HepG2 (cell line): Measurements from ENCODE around the gene CSNK2A1. TPM values are rescaled to one million over a fixed set of nuclear protein-coding genes. Genes with fewer than 3 reads are reported as not detected.
A peak's percentile ranks its signal among the peaks of the same experiment; 100 is the strongest.

Source experiments
- HNF4G ChIP-seq, 2 experiments: sonication (generic) in 1 of 2; formaldehyde crosslinking in 1 of 2; IDR thresholded peaks; 2 replicates each; pipeline versions ENCODE4 v1.4.0 to v1.6.1; 2011 to 2020; ENCODE audit warnings: borderline replicate concordance in 2 of 2, low read depth in 2 of 2, mild to moderate bottlenecking in 2 of 2, low read length in 1 of 2, missing genetic modification reagents in 1 of 2, moderate library complexity in 1 of 2
- PRMT3 ChIP-seq: sonication (generic); formaldehyde crosslinking; IDR thresholded peaks from 2 replicates; pipeline ENCODE4 v1.8.1; 2022; ENCODE audit warnings: low read depth, mild to moderate bottlenecking, moderate library complexity, missing genetic modification reagents, borderline replicate concordance
- SP2 ChIP-seq: sonication (generic); formaldehyde crosslinking; IDR thresholded peaks from 2 replicates; pipeline ENCODE4 v1.5.1; 2020; ENCODE audit warnings: mild to moderate bottlenecking, missing genetic modification reagents
- SP5 ChIP-seq: IDR thresholded peaks from 2 replicates; pipeline ENCODE4 v1.6.1; 2016; ENCODE audit warnings: low read depth, borderline replicate concordance
- TOPORS ChIP-seq: sonication (generic); formaldehyde crosslinking; IDR thresholded peaks from 2 replicates; pipeline ENCODE4 v1.8.0; 2023; ENCODE audit warnings: mild to moderate bottlenecking, missing genetic modification reagents
- XBP1 ChIP-seq: sonication (generic); formaldehyde crosslinking; IDR thresholded peaks from 2 replicates; pipeline ENCODE4 v1.5.0; 2020; ENCODE audit warnings: missing genetic modification reagents
- ZNF577 ChIP-seq: sonication (generic); formaldehyde crosslinking; IDR thresholded peaks from 2 replicates; pipeline ENCODE4 v1.4.0; 2020; ENCODE audit warnings: mild to moderate bottlenecking, low read depth, missing genetic modification reagents, borderline replicate concordance
- ZNF720 ChIP-seq: sonication (generic); formaldehyde crosslinking; IDR thresholded peaks from 2 replicates; pipeline ENCODE4 v1.4.0; 2020; ENCODE audit warnings: missing genetic modification reagents
- ZNF790 ChIP-seq: sonication (generic); formaldehyde crosslinking; IDR thresholded peaks from 2 replicates; pipeline ENCODE4 v1.8.0; 2022; ENCODE audit warnings: missing genetic modification reagents, mild to moderate bottlenecking, borderline replicate concordance
- polyA plus RNA-seq, 8 experiments: library from polyadenylated mRNA; depleted of rRNA in 3 of 8; stranded (reverse) in 7 of 8; unstranded in 1 of 8; fragments of >200 nt; fragmentation: Illumina TruSeq in 4 of 8; extraction: Trizol in 4 of 8; gene quantifications; 2 replicates each; pipeline versions ENCODE4 v1.2.1 to v1.2.3, GENCODE V29; 2011 to 2016; ENCODE audit warnings: low read depth in 4 of 8, missing spikeins in 1 of 8, mixed read lengths in 1 of 8; ENCODE audit not compliant: insufficient read depth in 1 of 8
- total RNA-seq, 5 experiments: library from RNA; depleted of rRNA; stranded (reverse); fragments of >200 nt; fragmentation: Illumina TruSeq; extraction: Trizol; gene quantifications; 2 replicates each; pipeline ENCODE4 v1.2.3, GENCODE V29; 2016; ENCODE audit warnings: low read depth in 1 of 5
- TF ChIP-seq, protein P1 (sequence below): sonication (generic); formaldehyde crosslinking; IDR thresholded peaks from 2 replicates; pipeline ENCODE4 v1.5.1; 2020; ENCODE audit warnings: mild to moderate bottlenecking, moderate library complexity, missing genetic modification reagents
- TF ChIP-seq, protein P2 (sequence below): sonication (generic); formaldehyde crosslinking; IDR thresholded peaks from 2 replicates; pipeline ENCODE4 v1.4.0; 2020; ENCODE audit warnings: low read depth, mild to moderate bottlenecking, missing genetic modification reagents
- TF ChIP-seq, protein P3 (sequence below): sonication (generic); formaldehyde crosslinking; conservative IDR thresholded peaks from 2 replicates; pipeline ENCODE4 v1.4.0; 2020; ENCODE audit warnings: missing genetic modification reagents
- TF ChIP-seq, protein P4 (sequence below): sonication (generic); formaldehyde crosslinking; IDR thresholded peaks from 2 replicates; pipeline ENCODE4 v1.8.1; 2022; ENCODE audit warnings: mild to moderate bottlenecking, missing genetic modification reagents
- TF ChIP-seq, protein P5 (sequence below): sonication (generic); formaldehyde crosslinking; IDR thresholded peaks from 2 replicates; pipeline ENCODE4 v1.5.0; 2020; ENCODE audit warnings: mild to moderate bottlenecking, missing genetic modification reagents
- TF ChIP-seq, protein P6 (sequence below): sonication (generic); formaldehyde crosslinking; conservative IDR thresholded peaks from 2 replicates; pipeline ENCODE4 v1.4.0; 2020; ENCODE audit warnings: missing genetic modification reagents
- TF ChIP-seq, protein P7 (sequence below): sonication (generic); formaldehyde crosslinking; conservative IDR thresholded peaks from 2 replicates; pipeline ENCODE4 v1.8.0; 2022; ENCODE audit warnings: low read depth, missing genetic modification reagents

Gene CSNK2A1
- total and polyA plus RNA-seq, 2 of the 13 experiments (the other 11 are each of a cell fraction or from before 2014, with no cell fraction given): 153 to 231 TPM

DNA sequence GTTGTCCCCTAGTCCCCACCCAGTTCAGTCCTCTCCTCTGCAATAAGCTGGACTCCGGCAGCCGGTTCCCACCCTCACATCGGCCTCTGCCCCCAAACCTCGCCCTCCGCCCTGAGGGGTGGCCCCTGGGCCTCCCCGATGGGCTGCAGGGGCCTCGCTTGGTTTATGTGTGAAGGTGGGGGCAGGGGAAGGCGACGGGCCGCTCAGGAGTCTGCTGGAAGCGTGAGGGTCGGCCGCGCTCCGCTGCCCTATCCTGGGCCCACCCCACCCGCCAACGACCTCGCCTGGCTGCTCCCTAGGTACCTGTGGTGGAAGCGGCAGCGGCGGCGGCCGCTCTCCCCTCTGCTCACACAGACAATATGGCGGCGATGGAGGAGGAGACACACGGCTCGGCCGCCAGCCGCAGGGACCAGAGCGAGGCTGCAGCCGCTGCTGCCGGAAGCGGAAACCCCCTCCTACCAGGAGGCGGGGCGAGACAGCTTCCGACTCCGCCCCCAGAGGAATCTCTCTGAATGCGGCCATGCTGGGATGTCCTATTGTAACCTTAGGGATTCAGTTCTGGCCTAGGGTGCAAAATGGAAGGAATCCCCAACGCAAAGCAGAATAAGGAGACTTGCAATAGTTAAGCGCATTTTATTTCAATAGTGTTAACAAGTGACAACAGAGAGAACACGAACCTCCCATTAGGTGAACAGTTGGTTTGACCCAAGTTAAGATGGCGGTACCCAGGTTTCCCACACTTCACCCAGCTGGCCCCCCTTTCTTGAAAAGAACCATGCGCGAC lies at the start of gene CSNK2A1 (continued):
- TF ChIP-seq, protein P1, sequence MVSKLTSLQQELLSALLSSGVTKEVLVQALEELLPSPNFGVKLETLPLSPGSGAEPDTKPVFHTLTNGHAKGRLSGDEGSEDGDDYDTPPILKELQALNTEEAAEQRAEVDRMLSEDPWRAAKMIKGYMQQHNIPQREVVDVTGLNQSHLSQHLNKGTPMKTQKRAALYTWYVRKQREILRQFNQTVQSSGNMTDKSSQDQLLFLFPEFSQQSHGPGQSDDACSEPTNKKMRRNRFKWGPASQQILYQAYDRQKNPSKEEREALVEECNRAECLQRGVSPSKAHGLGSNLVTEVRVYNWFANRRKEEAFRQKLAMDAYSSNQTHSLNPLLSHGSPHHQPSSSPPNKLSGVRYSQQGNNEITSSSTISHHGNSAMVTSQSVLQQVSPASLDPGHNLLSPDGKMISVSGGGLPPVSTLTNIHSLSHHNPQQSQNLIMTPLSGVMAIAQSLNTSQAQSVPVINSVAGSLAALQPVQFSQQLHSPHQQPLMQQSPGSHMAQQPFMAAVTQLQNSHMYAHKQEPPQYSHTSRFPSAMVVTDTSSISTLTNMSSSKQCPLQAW: peak; percentile 93
- TF ChIP-seq ZNF577: peak; percentile 22; the same call in 1 of the 2 replicates
- TF ChIP-seq, protein P2, sequence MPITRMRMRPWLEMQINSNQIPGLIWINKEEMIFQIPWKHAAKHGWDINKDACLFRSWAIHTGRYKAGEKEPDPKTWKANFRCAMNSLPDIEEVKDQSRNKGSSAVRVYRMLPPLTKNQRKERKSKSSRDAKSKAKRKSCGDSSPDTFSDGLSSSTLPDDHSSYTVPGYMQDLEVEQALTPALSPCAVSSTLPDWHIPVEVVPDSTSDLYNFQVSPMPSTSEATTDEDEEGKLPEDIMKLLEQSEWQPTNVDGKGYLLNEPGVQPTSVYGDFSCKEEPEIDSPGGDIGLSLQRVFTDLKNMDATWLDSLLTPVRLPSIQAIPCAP (CRISPR knock-in tag): no peak
- TF ChIP-seq, protein P3, sequence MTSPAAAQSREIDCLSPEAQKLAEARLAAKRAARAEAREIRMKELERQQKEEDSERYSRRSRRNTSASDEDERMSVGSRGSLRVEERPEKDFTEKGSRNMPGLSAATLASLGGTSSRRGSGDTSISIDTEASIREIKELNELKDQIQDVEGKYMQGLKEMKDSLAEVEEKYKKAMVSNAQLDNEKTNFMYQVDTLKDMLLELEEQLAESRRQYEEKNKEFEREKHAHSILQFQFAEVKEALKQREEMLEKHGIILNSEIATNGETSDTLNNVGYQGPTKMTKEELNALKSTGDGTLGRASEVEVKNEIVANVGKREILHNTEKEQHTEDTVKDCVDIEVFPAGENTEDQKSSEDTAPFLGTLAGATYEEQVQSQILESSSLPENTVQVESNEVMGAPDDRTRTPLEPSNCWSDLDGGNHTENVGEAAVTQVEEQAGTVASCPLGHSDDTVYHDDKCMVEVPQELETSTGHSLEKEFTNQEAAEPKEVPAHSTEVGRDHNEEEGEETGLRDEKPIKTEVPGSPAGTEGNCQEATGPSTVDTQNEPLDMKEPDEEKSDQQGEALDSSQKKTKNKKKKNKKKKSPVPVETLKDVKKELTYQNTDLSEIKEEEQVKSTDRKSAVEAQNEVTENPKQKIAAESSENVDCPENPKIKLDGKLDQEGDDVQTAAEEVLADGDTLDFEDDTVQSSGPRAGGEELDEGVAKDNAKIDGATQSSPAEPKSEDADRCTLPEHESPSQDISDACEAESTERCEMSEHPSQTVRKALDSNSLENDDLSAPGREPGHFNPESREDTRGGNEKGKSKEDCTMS (CRISPR knock-in tag): no peak
- no peak; the same call in 1 of the 2 replicates for TF ChIP-seq HNF4G (IDR thresholded peaks at IDR 0.05; ENCODE audit: borderline replicate concordance, low read depth, low read length)
- no peak for TF ChIP-seq HNF4G (CRISPR knock-in tag; IDR thresholded peaks at IDR 0.05; ENCODE audit: borderline replicate concordance, low read depth)
- TF ChIP-seq, protein P4, sequence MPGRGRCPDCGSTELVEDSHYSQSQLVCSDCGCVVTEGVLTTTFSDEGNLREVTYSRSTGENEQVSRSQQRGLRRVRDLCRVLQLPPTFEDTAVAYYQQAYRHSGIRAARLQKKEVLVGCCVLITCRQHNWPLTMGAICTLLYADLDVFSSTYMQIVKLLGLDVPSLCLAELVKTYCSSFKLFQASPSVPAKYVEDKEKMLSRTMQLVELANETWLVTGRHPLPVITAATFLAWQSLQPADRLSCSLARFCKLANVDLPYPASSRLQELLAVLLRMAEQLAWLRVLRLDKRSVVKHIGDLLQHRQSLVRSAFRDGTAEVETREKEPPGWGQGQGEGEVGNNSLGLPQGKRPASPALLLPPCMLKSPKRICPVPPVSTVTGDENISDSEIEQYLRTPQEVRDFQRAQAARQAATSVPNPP (CRISPR knock-in tag): peak; percentile 88
- peak; percentile 70; the same call in 1 of the 2 replicates for TF ChIP-seq ZNF790 (CRISPR knock-in tag)
- TF ChIP-seq ZNF720: no peak; the same call in 1 of the 2 replicates
- TF ChIP-seq PRMT3: no peak
- peak; percentile 80 for TF ChIP-seq TOPORS
- TF ChIP-seq, protein P5, sequence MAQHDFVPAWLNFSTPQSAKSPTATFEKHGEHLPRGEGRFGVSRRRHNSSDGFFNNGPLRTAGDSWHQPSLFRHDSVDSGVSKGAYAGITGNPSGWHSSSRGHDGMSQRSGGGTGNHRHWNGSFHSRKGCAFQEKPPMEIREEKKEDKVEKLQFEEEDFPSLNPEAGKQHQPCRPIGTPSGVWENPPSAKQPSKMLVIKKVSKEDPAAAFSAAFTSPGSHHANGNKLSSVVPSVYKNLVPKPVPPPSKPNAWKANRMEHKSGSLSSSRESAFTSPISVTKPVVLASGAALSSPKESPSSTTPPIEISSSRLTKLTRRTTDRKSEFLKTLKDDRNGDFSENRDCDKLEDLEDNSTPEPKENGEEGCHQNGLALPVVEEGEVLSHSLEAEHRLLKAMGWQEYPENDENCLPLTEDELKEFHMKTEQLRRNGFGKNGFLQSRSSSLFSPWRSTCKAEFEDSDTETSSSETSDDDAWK: no peak
- peak; percentile 95 for TF ChIP-seq SP5 (CRISPR knock-in tag)
- TF ChIP-seq, protein P6, sequence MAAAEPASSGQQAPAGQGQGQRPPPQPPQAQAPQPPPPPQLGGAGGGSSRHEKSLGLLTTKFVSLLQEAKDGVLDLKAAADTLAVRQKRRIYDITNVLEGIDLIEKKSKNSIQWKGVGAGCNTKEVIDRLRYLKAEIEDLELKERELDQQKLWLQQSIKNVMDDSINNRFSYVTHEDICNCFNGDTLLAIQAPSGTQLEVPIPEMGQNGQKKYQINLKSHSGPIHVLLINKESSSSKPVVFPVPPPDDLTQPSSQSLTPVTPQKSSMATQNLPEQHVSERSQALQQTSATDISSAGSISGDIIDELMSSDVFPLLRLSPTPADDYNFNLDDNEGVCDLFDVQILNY (CRISPR knock-in tag): no peak; the same call in 1 of the 2 replicates
- peak; percentile 71; the same call in 1 of the 2 replicates for TF ChIP-seq SP2 (CRISPR knock-in tag)
- TF ChIP-seq XBP1 (CRISPR knock-in tag): no peak; the same call in 1 of the 2 replicates
- TF ChIP-seq, protein P7, sequence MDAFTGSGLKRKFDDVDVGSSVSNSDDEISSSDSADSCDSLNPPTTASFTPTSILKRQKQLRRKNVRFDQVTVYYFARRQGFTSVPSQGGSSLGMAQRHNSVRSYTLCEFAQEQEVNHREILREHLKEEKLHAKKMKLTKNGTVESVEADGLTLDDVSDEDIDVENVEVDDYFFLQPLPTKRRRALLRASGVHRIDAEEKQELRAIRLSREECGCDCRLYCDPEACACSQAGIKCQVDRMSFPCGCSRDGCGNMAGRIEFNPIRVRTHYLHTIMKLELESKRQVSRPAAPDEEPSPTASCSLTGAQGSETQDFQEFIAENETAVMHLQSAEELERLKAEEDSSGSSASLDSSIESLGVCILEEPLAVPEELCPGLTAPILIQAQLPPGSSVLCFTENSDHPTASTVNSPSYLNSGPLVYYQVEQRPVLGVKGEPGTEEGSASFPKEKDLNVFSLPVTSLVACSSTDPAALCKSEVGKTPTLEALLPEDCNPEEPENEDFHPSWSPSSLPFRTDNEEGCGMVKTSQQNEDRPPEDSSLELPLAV (CRISPR knock-in tag): 0 out of 2 replicates have a peak, but pooled peaks have one; percentile 23
